ENCODE results near the gene BRME1.

BRME1 gene

GRCh38 chr19:13935765-13936510 is 30.0 kb upstream of the BRME1 start:
- no peaks in the 10 kb centered on the region for H3K4me1 ChIP-seq (ENCODE audit: control insufficient read depth, low read length)

GRCh38 chr19:13934785-13935109 is 28.8 kb upstream of the BRME1 start:
- H3F3A ChIP-seq (ENCODE audit: control insufficient read depth, insufficient read depth): no peaks in the 10 kb centered on the region
- no peak overlapping the region for H3K4me2 ChIP-seq (ENCODE audit: low read length)
- no peak overlapping the region for H3K27ac ChIP-seq (ENCODE audit: low read depth, low read length)
- H3K36me3 ChIP-seq (ENCODE audit: control insufficient read depth, low read length): peaks cover 6% of the 10 kb centered on the region; the same call in 1 of the 2 replicates
- no peak overlapping the region for H3K4me3 ChIP-seq (ENCODE audit: low read length)
- TF ChIP-seq EZH2phosphoT487 (IDR thresholded peaks at IDR 0.05; ENCODE audit: borderline replicate concordance, low read length) (no peak), CTCF (IDR thresholded peaks at IDR 0.05; ENCODE audit: low read depth, low read length, poor library complexity, severe bottlenecking) (no peak)
- H3K9me3 ChIP-seq (ENCODE audit: control insufficient read depth, insufficient read depth, low read length): no peaks in the 10 kb centered on the region
- H4K20me1 ChIP-seq (ENCODE audit: control insufficient read depth, insufficient read depth, low read depth, low read length): no peaks in the 10 kb centered on the region
- H3K4me1 ChIP-seq (ENCODE audit: control insufficient read depth, low read length): no peaks in the 10 kb centered on the region
- H3K9me2 ChIP-seq (replicated peaks; ENCODE audit: control insufficient read depth, low read length): no peaks in the 10 kb centered on the region
- peaks cover 3% of the 10 kb centered on the region; the same call in 1 of the 2 replicates for H3K27me3 ChIP-seq (ENCODE audit: control insufficient read depth, low read length)
- H3K79me2 ChIP-seq (ENCODE audit: control insufficient read depth, low read length): no peaks in the 10 kb centered on the region

More at GRCh38 chr19:13935765-13936510, 30.0 kb upstream of the BRME1 start:
- Histone ChIP-seq H3K4me2 (ENCODE audit: low read length) (no peak overlapping the region), H3K9me2 (replicated peaks; ENCODE audit: control insufficient read depth, low read length) (no peaks in the 10 kb centered on the region), H3F3A (ENCODE audit: control insufficient read depth, insufficient read depth) (no peaks in the 10 kb centered on the region), H3K36me3 (ENCODE audit: control insufficient read depth, low read length) (no peaks in the 10 kb centered on the region), H3K27me3 (ENCODE audit: control insufficient read depth, low read length) (peaks cover 3% of the 10 kb centered on the region; the same call in 1 of the 2 replicates), H3K79me2 (ENCODE audit: control insufficient read depth, low read length) (no peaks in the 10 kb centered on the region), H3K9me3 (ENCODE audit: control insufficient read depth, insufficient read depth, low read length) (no peaks in the 10 kb centered on the region), H3K4me3 (ENCODE audit: low read length) (no peak overlapping the region), H3K27ac (ENCODE audit: low read depth, low read length) (no peak overlapping the region), H4K20me1 (ENCODE audit: control insufficient read depth, insufficient read depth, low read depth, low read length) (no peaks in the 10 kb centered on the region)
- TF ChIP-seq EZH2phosphoT487 (IDR thresholded peaks at IDR 0.05; ENCODE audit: borderline replicate concordance, low read length) (no peak), CTCF (IDR thresholded peaks at IDR 0.05; ENCODE audit: low read depth, low read length, poor library complexity, severe bottlenecking) (no peak)

GRCh38 chr19:13932911-13933393 is 27.0 kb upstream of the BRME1 start:
- Histone ChIP-seq H3K27me3 (ENCODE audit: control insufficient read depth, low read length) (no peaks in the 10 kb centered on the region), H3K36me3 (ENCODE audit: control insufficient read depth, low read length) (peaks cover 7% of the 10 kb centered on the region; the same call in 1 of the 2 replicates), H3F3A (ENCODE audit: control insufficient read depth, insufficient read depth) (no peaks in the 10 kb centered on the region), H3K9me2 (replicated peaks; ENCODE audit: control insufficient read depth, low read length) (no peaks in the 10 kb centered on the region), H3K9me3 (ENCODE audit: control insufficient read depth, insufficient read depth, low read length) (no peaks in the 10 kb centered on the region), H4K20me1 (ENCODE audit: control insufficient read depth, insufficient read depth, low read depth, low read length) (no peaks in the 10 kb centered on the region), H3K4me1 (ENCODE audit: control insufficient read depth, low read length) (no peaks in the 10 kb centered on the region), H3K27ac (ENCODE audit: low read depth, low read length) (no peak overlapping the region), H3K4me2 (ENCODE audit: low read length) (no peak overlapping the region), H3K4me3 (ENCODE audit: low read length) (no peak overlapping the region), H3K79me2 (ENCODE audit: control insufficient read depth, low read length) (no peaks in the 10 kb centered on the region)
- TF ChIP-seq CTCF (IDR thresholded peaks at IDR 0.05; ENCODE audit: low read depth, low read length, poor library complexity, severe bottlenecking) (no peak), EZH2phosphoT487 (IDR thresholded peaks at IDR 0.05; ENCODE audit: borderline replicate concordance, low read length) (no peak)

All from DOHH2 (cell line).